ENCODE data around the gene SELENOT. TPM values are rescaled to one million over a fixed set of nuclear protein-coding genes. Genes with fewer than 3 reads are reported as not detected.

SELENOT gene
- total RNA-seq, 1 experiment from 2014 or later, result 81.6 TPM

DNA sequence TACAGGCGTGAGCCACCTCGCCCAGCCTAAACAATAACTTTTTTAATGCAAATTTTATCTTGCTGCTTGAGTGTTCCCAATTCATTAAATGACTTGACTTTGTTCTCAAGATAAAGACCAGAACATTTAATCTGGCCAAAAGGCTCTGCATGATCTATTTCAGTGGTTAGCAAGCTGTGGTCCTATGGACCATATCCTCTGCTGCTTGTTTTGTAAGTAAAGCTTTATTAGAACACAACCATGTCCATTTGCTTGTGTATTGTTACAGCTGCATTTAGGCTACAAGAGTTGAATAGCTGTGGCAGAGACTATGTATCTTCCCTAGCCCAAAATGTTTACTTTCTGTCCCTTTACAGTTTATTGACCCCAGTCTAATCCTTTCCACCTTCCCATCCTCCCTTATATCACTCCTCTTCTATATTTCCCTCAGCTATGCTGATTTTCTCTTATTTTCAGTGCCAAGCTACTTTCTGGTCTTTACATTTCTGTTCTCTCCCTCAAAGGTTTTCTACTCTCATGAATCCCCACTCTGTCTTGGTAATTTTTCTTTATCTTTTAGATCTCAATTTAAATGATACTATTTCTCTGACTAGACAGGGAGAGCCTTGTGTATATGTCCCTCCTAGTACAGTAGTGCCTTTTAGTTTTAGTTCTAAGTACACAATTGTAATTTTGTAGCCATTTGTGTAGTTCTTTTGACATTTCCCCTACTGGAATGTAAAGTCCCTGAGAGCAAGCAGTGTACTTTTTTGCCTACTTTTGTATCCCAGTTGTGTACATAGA is 23.2 kb downstream of the SELENOT start (continued):
- TF ChIP-seq, protein P1, sequence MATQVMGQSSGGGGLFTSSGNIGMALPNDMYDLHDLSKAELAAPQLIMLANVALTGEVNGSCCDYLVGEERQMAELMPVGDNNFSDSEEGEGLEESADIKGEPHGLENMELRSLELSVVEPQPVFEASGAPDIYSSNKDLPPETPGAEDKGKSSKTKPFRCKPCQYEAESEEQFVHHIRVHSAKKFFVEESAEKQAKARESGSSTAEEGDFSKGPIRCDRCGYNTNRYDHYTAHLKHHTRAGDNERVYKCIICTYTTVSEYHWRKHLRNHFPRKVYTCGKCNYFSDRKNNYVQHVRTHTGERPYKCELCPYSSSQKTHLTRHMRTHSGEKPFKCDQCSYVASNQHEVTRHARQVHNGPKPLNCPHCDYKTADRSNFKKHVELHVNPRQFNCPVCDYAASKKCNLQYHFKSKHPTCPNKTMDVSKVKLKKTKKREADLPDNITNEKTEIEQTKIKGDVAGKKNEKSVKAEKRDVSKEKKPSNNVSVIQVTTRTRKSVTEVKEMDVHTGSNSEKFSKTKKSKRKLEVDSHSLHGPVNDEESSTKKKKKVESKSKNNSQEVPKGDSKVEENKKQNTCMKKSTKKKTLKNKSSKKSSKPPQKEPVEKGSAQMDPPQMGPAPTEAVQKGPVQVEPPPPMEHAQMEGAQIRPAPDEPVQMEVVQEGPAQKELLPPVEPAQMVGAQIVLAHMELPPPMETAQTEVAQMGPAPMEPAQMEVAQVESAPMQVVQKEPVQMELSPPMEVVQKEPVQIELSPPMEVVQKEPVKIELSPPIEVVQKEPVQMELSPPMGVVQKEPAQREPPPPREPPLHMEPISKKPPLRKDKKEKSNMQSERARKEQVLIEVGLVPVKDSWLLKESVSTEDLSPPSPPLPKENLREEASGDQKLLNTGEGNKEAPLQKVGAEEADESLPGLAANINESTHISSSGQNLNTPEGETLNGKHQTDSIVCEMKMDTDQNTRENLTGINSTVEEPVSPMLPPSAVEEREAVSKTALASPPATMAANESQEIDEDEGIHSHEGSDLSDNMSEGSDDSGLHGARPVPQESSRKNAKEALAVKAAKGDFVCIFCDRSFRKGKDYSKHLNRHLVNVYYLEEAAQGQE (IDR thresholded peaks at IDR 0.05; ENCODE audit: low read depth), result no peak
- TF ChIP-seq FOSL1 (IDR thresholded peaks at IDR 0.05; ENCODE audit: low read depth), result no peak
- TF ChIP-seq SIN3A (IDR thresholded peaks at IDR 0.05; ENCODE audit: low read depth), result no peak
- no peak for TF ChIP-seq ELF1 (IDR thresholded peaks at IDR 0.05; ENCODE audit: borderline replicate concordance, low read depth)
- TF ChIP-seq RAD21 (IDR thresholded peaks at IDR 0.05; ENCODE audit: low read depth), result no peak
- no peak for TF ChIP-seq EZH2 (IDR thresholded peaks at IDR 0.05)
- TF ChIP-seq POLR2AphosphoS5 (IDR thresholded peaks at IDR 0.05; ENCODE audit: low read depth, low read length), result no peak
- no peak for TF ChIP-seq POLR2A (IDR thresholded peaks at IDR 0.05; ENCODE audit: borderline replicate concordance, extremely low read depth, insufficient read depth, insufficient read length)
- no peak for TF ChIP-seq TCF7L2 (IDR thresholded peaks at IDR 0.05; ENCODE audit: borderline replicate concordance, extremely low read depth, insufficient read depth, insufficient read length)
- TF ChIP-seq ZNF274 (IDR thresholded peaks at IDR 0.05; ENCODE audit: low read depth, low read length), result no peak

DNA sequence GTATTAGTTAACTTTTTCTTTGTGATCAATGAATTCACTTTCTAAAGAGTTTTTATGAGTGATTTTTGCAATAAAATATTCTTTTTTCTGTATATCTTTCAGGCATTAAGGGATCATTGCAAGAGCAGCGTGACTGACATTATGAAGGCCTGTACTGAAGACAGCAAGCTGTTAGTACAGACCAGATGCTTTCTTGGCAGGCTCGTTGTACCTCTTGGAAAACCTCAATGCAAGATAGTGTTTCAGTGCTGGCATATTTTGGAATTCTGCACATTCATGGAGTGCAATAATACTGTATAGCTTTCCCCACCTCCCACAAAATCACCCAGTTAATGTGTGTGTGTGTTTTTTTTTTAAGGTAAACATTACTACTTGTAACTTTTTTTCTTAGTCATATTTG is 24.4 kb downstream of the SELENOT start:
- Histone ChIP-seq H3K9me2 (ENCODE audit: insufficient read depth) (no peaks in the 10 kb centered on the region), H3K4me2 (ENCODE audit: low read length) (no peak overlapping the region), H3K79me2 (ENCODE audit: insufficient read depth, low read length) (peaks cover 12% of the 10 kb centered on the region; the same call in 1 of the 2 replicates), H2AFZ (ENCODE audit: low read depth, low read length, poor library complexity, severe bottlenecking) (no peak overlapping the region), H3K9ac (ENCODE audit: low read length) (no peak overlapping the region), H4K20me1 (ENCODE audit: insufficient read depth) (no peaks in the 10 kb centered on the region), H3K27ac (ENCODE audit: low read depth, low read length) (no peak overlapping the region), H3K4me1 (ENCODE audit: control insufficient read depth in 1 of 2, insufficient read depth in 2 of 2, low read length in 2 of 2) (no peaks in the 10 kb centered on the region), H3K36me3 (ENCODE audit: control insufficient read depth in 1 of 2, insufficient read depth in 2 of 2, low read length in 2 of 2) (peaks cover 2 to 8% of the 10 kb centered on the region in 2 experiments; a peak in 2 of 4 replicates), H3K9me3 (ENCODE audit: control insufficient read depth in 1 of 2, insufficient read depth in 1 of 2, low read depth in 1 of 2, low read length in 2 of 2) (no peaks in the 10 kb centered on the region), H3K4me3 (replicated peaks in 1 of 2; ENCODE audit: low read depth in 1 of 2, low read length in 2 of 2) (no peak overlapping the region), H3K27me3 (ENCODE audit: insufficient read depth, low read length) (no peaks in the 10 kb centered on the region)
- ATAC-seq, result no peak
- RAD21 ChIA-PET (ENCODE audit: low non-redundant PET in 1 of 2, low total read pairs in 2 of 2, uncharacterized antibody in 2 of 2, unreplicated experiment in 2 of 2), result no interaction called here
- intact Hi-C loops (cut with micrococcal nuclease), result no loop called here
- TF ChIP-seq ELF1 (IDR thresholded peaks at IDR 0.05; ENCODE audit: borderline replicate concordance, low read depth) (no peak), RAD21 (IDR thresholded peaks at IDR 0.05; ENCODE audit: low read depth) (no peak)
- no peak for DNase-seq (ENCODE audit: low read depth, low spot score)
- CTCF ChIA-PET, result no interaction called here
- BruUV-seq (replicated peaks), result no TSS peak
- POLR2A ChIA-PET, result no interaction called here
